ENCODE results near the gene VGLL1. TPM values are rescaled to one million over a fixed set of nuclear protein-coding genes. Genes with fewer than 3 reads are reported as not detected.

The VGLL1 gene
- total RNA-seq, 1 donor = not detected

DNA sequence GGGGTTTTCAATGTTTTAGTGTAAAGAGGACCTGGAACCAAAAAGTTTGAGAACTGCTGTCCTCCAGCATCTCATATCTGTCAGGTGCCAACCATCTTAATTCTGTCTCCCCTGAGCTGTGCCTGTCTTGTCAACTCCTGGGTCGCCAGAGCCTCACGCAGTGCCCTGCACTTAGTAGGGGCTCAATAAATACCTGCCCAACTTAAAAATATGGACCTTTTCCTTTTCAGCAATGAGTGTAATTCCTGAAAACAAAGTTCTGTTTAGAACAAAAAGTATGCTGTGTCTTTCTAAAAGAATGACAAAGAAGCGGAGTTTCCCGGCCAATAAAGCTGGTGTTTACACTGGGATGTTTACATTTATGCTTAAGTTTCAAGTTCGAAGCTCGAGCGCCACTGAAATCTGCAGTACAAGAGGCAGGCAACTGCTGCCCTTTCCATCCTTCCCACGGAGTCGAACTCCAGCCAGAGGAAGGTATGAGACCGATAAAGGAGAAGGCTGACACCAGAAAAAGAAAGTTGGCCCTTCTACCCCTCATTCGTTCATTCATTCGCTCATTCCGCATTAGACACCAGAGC, 35.7 kb upstream of the VGLL1 start:
- TF ChIP-seq, protein P1, sequence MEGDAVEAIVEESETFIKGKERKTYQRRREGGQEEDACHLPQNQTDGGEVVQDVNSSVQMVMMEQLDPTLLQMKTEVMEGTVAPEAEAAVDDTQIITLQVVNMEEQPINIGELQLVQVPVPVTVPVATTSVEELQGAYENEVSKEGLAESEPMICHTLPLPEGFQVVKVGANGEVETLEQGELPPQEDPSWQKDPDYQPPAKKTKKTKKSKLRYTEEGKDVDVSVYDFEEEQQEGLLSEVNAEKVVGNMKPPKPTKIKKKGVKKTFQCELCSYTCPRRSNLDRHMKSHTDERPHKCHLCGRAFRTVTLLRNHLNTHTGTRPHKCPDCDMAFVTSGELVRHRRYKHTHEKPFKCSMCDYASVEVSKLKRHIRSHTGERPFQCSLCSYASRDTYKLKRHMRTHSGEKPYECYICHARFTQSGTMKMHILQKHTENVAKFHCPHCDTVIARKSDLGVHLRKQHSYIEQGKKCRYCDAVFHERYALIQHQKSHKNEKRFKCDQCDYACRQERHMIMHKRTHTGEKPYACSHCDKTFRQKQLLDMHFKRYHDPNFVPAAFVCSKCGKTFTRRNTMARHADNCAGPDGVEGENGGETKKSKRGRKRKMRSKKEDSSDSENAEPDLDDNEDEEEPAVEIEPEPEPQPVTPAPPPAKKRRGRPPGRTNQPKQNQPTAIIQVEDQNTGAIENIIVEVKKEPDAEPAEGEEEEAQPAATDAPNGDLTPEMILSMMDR (IDR thresholded peaks at IDR 0.05; ENCODE audit: insufficient read depth, low read length) = no peak
- peak overlapping the region; percentile 70 for H3K4me3 ChIP-seq (ENCODE audit: low read depth, low read length)
- no peak for DNase-seq (ENCODE audit: low read depth)

DNA sequence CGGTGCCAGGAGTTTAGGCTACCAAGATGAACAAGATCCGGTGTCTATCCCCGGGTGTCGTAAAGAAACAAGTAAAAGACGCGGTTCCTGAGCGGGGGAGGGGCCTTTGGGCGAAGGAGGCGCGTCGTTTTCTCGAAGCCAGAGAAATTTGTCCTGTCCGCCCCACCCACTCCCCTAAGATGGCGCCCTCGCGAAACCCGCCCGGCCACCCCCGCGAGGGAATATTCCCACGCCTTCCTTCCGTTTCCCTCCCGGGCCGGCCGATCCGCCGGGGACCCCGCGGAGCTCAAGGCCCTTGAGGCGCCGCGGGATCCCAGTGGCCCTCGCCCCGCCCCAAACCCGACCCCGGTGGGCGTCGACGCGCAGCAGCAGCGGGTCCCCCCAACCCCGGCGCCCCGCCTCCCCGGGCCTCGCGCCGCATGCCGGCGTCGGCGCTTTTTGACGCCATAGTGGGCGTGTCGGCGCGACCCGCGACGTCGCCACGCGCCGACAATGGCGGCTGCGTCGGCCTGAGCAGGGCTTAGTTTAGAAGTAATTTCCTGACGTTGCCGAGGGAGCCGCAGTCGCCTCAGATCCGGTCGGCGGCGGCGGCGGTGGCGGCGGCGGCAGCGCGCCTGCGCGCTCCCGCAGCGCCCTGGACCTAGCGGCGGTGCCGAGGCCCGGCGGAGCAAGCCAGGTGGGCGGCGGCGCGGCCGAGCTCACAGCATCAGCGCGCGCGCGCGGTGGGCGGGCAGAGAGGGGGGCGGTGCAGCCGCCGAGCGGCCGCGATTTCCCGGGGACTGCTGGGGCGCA, 35.1 kb upstream of the VGLL1 start:
- TF ChIP-seq, protein P1 (IDR thresholded peaks at IDR 0.05; ENCODE audit: insufficient read depth, low read length) = no peak
- H3K4me3 ChIP-seq (ENCODE audit: low read depth, low read length) = peak overlapping the region; percentile 77
- DNase-seq (ENCODE audit: low read depth) = peak; percentile 80

DNA sequence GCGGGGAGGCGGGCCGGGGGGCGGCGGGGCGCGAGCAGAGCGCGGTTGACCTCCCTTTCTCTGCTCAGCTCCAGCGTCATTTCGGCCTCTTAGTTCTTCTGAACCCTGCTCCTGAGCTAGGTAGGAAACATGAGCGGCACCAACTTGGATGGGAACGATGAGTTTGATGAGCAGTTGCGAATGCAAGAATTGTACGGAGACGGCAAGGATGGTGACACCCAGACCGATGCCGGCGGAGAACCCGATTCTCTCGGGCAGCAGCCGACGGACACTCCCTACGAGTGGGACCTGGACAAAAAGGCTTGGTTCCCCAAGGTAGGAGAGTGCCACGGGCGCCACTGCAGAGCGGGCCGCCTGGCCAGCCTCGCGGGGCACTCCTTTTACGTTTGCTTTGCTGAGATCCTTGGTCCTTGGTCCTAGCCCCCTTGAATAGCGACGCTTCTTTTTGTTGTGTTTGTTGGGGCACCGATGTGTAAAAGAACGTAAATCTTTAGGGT, 34.4 kb upstream of the VGLL1 start, which contains the start of gene HTATSF1:
HTATSF1 (plus strand) TSS at position 37 of the 497 bp plus-strand sequence; CDS start at position 130, 93 bp downstream.
- DNase-seq (ENCODE audit: low read depth) = no peak
- H3K4me3 ChIP-seq (ENCODE audit: low read depth, low read length) = peak within 1 kb of the TSS; percentile 77
- TF ChIP-seq, protein P1 (IDR thresholded peaks at IDR 0.05; ENCODE audit: insufficient read depth, low read length) = no peak

DNA sequence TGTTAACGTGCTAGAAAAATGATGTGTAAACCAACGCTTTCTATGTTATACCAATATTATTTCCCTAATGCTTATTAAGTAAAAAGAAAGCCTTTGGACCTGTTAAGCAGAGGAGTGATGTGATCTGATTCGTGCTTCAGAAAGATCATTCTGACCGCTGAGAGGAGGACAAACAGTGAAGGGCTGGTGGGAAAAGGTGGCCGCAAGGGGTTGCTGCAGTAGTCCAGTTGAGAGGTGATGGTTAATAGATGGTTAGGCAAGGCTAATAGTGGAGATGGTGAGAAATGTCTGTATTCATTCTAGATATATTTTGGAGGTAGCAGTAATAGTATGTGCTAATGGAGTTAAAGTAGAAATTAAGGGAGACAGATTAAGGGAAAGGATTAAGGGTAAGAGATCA, 12.9 kb upstream of the VGLL1 start:
- no peak for DNase-seq (ENCODE audit: low read depth)
- H3K4me3 ChIP-seq (ENCODE audit: low read depth, low read length) = no peak overlapping the region
- TF ChIP-seq, protein P1 (IDR thresholded peaks at IDR 0.05; ENCODE audit: insufficient read depth, low read length) = no peak

DNA sequence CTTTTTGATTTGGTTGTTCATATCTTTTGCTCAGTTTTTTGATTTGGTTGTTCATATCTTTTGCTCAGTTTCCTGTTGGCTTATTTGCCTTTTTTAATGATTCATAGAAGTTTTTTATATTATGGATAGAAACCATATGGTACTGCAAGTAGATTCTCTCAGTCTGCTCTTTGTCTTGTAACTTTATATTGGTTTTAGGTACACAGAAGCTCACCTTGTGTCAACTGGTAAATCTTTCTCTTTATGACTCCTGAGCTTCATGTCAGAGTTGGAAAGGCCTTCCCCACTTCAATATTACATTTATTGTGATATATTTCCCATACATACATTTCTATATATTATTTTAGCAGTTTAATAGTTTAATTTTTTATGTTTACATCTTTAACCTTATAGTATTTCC, 8.2 kb upstream of the VGLL1 start:
- DNase-seq (ENCODE audit: low read depth) = no peak
- H3K4me3 ChIP-seq (ENCODE audit: low read depth, low read length) = no peak overlapping the region
- TF ChIP-seq, protein P1 (IDR thresholded peaks at IDR 0.05; ENCODE audit: insufficient read depth, low read length) = no peak

DNA sequence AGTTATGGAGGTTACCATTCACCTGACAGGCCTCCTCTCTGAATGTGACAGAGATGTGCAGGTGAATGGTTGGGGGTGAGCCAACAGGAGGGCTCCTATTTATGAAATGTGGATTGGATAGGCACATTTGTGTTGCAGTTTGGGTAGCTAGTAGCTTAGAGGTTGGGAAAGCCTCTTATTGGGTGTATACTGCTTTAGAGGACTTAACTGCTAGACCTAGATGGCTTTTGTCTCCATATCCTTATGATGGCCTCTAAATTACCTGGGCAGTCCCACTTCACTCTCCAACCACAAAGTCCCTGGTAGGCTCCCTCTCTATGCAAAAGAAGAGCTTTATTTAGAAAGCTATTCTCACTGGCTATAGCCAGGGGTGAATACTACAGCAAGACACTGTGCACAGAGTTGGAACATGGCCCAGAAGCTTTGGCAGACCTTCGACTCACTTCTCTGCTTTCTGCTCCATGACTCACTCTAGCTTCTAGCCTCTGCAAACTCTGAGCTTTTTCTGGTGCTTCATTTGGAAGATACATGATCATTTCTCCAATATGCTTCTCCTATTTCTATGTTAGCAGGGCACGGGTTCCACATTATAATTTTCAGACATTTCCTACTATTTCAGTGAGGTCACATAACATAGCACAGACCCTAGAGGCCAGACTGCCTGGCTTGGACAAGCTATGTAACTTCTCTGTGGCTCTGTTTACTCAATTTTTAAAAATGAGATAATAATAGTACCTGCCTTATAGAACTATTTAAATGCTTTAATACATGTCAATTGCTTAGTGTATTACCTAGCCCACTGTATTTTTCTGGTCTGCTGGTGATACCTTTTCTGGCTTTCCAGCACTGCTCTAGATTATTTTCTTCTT, 6.0 kb upstream of the VGLL1 start:
- H3K4me3 ChIP-seq (ENCODE audit: low read depth, low read length) = no peak overlapping the region
- TF ChIP-seq, protein P1 (IDR thresholded peaks at IDR 0.05; ENCODE audit: insufficient read depth, low read length) = no peak
- DNase-seq (ENCODE audit: low read depth) = peak; percentile 91
